Erythroblast (primary cell): ENCODE measurements around the gene PROX1.

Source experiments
- GATA1 ChIP-seq: IDR thresholded peaks from 2 replicates; pipeline ENCODE4 v1.6.1; 2011; ENCODE audit warnings: low read depth, mild to moderate bottlenecking, control low read depth, low read length, moderate library complexity
- POLR2A ChIP-seq: IDR thresholded peaks from 2 replicates; pipeline ENCODE4 v1.6.1; 2011; ENCODE audit warnings: mild to moderate bottlenecking, low read length

DNA sequence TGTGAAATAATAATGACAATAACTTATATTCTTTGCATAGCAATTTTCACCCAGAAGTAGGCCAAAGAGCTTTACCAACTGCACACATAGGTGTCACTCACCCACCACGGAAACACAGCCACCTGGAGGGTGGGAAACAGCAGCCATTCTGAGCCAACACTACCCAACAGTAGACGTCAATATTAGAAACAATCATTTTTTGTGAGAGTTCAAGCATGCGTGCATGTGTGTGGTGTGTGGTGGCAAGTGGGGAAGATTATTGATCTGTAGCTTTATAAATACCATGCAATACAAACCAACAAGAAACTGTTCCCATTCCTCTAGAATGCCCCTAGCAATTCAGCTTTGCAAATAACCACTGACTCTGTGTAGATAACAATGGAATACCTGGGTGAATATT lies 19.1 kb downstream of the PROX1 start:
- TF ChIP-seq POLR2A: no peak
- no peak for TF ChIP-seq GATA1
